DMS 273 (cell line): ENCODE data around the gene SP6.

ENCODE experiments used
- DNase-seq: peaks from one replicate; lab custom pipeline; 2025; ENCODE audit not compliant: unreplicated experiment; lab: John Stamatoyannopoulos, UW

The SP6 gene

DNA sequence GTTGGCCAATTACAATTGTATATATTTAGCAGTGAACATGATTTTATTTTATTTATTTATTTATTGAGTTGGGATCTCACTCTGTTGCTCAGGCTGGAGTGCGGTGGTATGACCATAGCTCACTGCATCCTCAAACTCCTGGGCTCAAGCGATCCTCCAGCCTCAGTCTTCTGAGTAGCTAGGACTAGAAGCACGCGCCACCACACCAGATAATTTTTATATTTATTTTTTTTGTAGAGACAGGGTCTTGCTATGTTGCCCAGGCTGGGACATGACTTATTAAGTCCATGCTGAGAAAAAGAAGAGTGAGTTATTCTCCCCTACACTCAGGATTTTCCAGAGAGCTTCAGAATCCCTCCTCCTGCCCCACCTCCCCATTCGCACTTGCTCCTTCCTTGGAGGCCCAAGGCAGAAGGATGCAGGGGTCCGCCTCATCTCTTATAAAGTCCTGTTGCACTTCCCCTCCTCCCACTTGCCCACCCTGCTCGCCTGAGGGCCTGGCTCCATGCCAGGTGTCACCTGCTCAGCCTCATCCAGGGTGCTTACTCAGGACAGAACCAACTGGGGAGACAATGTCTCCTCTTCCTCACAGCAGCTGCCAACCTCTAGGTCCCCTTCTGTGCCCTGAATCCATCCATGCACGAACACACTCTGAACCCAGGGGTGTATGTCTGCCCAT is 29.0 kb upstream of the SP6 start:
- DNase-seq = no peak

DNA sequence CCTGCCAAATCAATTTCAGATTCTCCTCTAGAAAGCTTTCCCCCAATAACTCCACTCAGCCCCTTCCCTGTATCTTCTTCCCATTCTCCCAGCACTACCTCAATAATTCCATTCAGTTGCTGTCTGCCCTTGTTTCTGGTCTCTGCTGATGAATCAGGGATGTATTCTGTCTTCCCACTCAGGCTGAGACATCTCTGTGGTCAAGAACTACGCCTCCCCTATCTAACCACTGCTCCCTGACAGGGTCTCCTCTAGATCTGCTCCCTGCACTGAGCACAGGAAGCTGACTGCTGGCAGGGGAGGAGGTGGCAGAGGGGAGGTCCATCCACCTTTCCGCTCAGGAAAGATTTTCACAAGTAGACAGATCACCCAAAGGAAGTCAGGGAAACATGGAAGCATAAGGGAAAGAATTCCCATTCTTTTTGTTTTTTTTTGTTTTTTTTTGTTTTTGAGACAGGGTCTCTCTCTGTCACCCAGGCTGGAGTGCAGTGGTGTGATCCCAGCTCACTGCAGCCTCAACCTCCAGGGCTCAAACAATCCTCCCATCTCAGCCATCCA is 28.1 kb upstream of the SP6 start:
- DNase-seq = no peak

GRCh38 chr17:47878203-47879027 is 27.5 kb upstream of the SP6 start:
- no peak for DNase-seq

DNA sequence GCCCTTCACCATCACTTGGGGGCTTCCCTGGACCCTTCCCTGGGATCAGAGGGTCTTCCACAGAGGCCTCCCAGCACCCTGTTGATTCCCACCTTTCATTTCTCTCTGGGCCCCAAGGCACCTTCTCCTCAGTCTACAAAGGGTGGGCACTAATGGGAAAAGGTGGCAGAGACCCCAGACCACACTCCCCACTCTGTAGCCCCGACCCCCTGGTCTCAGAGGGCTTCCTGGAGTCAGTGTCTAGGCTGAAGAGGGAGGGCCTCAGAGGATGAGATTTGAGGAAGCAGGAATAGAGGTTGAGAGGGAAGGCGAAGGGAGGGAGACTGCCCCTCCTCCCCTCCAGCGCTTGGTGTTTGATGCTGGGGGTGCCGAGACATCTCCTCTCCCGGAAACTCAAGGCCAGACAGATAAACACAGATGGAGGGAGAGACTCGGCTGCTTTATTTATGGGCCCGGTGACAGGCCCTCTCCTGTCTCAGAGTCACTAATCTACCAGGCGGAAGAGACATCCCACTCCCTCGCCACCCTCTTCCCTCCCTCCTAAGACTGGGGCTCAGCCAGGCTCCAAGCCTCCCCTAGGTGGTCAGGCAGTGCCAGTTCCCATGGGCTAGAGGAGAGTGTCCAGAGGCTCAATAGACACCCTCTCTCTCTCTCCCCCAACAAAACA is 26.5 kb upstream of the SP6 start:
- no peak for DNase-seq

- peak; percentile 45 for DNase-seq
Observed at GRCh38 chr17:47875011-47875985, 24.3 kb upstream of the SP6 start.

DNA sequence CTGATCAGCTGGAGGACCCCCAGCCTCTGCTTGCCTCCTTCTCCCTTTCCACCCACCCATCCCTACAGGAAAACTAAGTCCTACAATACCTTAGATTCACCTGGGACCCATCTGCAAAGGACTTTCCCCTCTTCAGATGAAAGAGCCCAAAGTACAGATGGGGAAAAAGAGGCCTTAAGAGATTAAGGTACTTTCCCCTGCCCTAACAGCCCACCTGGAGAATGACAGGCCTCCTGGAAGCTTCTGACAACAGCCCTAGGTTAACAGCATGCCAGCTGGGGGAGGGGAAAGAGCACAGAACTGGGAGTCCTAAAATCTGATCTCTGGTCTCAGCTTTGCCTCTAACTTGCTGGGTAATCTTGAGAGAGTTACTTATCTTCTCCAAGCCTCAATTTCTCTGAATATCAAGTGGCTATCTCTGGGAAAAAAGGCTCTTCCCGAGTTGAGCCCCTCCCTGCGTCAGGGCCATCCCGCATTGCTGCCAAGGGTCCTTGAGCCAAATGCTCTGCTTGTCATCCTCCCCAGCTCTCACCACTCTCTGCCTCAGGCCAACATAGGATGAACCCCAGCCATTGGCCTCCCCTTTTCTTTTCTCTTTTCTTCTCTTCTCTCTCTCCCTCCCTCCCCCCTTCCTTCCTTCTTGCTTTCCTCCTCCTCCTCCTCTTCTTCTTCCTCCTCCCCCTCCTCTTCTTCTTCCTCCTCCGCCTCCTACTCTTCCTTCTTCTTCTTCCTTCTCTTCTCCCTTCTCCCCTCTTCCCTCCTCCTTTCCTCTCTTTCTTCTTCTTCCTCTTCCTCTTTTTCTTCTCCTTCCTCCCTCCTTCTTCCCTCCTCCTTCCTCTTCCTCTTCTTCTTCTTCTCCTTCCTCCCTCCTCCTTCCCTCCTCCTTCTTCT is 22.5 kb upstream of the SP6 start:
- DNase-seq = no peak

GRCh38 chr17:47872651-47873161 is 21.7 kb upstream of the SP6 start:
- no peak for DNase-seq

GRCh38 chr17:47872019-47872650 is 21.2 kb upstream of the SP6 start:
- DNase-seq = no peak

DNA sequence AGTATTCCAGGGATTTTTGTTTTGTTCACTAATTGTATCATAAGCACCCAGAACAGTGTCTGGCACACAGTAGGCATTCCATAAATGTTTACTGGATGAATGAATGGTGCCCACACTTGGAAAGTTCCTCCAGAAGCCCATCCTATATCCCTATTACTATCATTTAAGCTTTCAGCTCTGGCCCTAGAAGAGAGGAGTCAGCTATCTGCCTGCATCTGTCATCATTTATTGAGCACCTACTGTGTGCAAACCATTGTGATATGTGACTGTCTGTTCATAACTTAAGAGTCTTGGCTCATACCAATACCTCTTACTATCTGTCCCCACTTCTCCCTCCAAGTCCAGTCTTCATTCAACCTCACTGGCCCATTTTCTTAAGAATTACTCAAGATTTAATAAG is 20.1 kb upstream of the SP6 start:
- DNase-seq = no peak

GRCh38 chr17:47870056-47870455 is 19.1 kb upstream of the SP6 start:
- no peak for DNase-seq

GRCh38 chr17:47869114-47869513 is 18.2 kb upstream of the SP6 start:
- DNase-seq = no peak

DNA sequence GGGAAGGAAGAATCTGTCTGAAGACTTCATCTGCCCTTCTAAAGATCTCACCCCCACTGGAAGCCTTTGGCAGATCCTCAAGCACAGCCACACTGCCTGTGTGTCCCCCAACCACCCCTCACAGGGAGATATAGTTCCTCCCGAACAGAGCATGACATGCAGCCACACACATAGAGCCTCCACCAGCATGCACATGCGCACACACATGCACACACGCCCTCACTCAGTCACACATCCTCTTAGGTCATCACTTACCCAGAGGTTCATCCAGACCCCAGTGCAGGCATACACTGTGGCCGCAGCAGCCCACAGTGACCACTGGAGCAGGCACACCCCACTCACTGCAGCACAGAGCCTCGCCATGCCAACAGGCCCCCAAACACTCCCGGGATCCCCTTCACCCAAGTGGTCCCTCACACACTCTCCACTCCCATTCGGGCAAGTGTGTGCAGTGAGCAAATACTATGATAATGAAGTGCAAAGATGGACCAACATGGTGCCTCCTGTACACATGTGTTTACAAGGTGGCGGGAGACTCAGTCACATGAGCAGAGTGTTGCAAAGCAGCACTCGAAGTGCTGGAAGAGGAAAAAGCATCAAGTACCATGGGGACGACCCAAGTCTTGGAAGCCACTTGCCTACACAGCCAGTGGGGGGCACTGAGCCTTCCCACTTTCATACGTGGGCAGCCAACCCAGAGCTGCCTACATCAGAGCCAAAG is 17.0 kb upstream of the SP6 start:
- no peak for DNase-seq

- DNase-seq = no peak
Observed at GRCh38 chr17:47866941-47867340, 16.0 kb upstream of the SP6 start.

- DNase-seq = peak; percentile 51
Observed at GRCh38 chr17:47864791-47865216, 13.8 kb upstream of the SP6 start.

- DNase-seq = no peak
Observed at GRCh38 chr17:47862621-47863440, 11.9 kb upstream of the SP6 start.

GRCh38 chr17:47860386-47860785 is 9.4 kb upstream of the SP6 start:
- DNase-seq = no peak
